GM18511 (cell line): ENCODE measurements around the gene FOXA1.

Source experiments
- ATAC-seq: cut with Tn5 transposase; IDR thresholded peaks from one replicate; pipeline ENCODE4 v1.9.1; 2021; ENCODE audit warnings: mild to moderate bottlenecking, moderate library complexity; ENCODE audit not compliant: unreplicated experiment

FOXA1 gene

GRCh38 chr14:37590428-37591139 lies 4.5 kb downstream of the FOXA1 start:
- ATAC-seq, result no peak

GRCh38 chr14:37589715-37590427 lies 5.2 kb downstream of the FOXA1 start:
- no peak for ATAC-seq

GRCh38 chr14:37588956-37589714 lies 5.9 kb downstream of the FOXA1 start:
- ATAC-seq, result no peak

GRCh38 chr14:37588667-37588955 lies 6.4 kb downstream of the FOXA1 start:
- ATAC-seq, result no peak

GRCh38 chr14:37587881-37588666 lies 7.0 kb downstream of the FOXA1 start:
- ATAC-seq, result no peak

DNA sequence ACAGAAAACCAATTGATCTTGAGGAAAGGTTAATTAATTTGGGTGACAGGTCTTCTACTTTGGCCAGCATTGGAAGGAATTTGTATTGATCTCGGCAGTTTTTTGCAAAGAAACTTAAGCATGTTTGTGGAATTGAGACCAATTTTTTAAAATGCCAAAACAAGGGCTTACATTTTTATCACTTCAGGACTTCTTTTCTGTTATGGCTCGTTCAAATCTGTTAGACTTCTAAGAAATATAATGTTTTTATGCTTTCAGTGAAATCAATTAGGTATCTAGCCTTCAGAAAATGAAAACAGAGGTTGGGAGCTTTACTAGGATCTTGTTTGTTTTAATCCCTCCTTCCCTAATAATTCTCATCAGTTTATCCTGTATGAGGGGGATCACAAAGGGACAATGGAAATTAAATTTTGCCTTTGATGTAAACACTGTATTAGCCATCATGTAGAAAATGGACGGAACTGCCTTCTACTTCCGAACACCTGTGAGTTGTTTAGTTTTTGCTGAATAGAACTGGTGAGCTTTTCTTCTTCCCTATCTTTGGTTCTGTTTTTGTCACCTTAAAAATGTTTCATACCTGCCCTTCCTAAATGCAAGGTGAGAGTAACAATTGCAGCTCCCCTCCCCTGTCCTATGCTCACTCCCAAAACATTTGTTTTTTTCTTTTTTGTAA lies 7.8 kb downstream of the FOXA1 start:
- no peak for ATAC-seq

GRCh38 chr14:37586797-37587130 lies 8.3 kb downstream of the FOXA1 start:
- ATAC-seq, result no peak

DNA sequence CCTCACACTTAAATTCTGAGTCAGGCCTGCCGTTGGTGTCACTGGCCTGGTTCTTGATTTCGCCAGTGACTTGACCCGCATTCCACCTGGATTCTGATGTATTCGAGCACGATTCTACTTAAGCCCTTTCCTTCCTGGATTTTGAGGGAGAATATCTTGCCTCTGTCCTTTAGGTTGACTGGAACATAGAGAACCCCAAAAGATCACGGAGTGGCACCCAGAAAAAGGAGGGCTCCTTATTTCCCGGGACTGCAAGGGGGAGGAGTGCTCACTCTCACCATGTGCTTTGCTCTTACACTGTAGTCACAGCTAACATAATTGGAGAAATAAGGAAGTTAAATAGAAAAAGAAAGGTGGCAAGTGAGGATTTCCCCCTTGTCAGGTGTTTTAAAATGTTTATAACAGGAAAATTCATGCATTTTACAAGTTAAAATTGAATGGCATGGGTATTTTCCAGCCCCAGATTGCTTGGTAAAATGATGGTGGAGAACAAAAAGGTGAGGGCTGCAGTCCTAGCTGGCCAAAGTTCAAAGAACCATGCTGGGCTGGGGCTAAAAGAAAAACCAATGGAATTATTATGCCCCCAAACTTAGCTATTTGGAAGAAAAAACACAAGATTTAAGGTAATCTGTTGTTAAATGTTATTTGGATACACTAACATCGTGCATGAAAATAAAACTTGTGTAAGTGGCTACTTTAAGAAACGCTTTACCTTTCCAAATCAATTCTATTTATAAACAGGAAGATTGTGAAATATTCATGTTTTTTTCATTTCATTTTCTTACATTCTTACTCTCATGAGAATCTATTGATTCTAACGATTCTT lies 8.9 kb downstream of the FOXA1 start:
- no peak for ATAC-seq

GRCh38 chr14:37585101-37585511 lies 9.9 kb downstream of the FOXA1 start:
- no peak for ATAC-seq

DNA sequence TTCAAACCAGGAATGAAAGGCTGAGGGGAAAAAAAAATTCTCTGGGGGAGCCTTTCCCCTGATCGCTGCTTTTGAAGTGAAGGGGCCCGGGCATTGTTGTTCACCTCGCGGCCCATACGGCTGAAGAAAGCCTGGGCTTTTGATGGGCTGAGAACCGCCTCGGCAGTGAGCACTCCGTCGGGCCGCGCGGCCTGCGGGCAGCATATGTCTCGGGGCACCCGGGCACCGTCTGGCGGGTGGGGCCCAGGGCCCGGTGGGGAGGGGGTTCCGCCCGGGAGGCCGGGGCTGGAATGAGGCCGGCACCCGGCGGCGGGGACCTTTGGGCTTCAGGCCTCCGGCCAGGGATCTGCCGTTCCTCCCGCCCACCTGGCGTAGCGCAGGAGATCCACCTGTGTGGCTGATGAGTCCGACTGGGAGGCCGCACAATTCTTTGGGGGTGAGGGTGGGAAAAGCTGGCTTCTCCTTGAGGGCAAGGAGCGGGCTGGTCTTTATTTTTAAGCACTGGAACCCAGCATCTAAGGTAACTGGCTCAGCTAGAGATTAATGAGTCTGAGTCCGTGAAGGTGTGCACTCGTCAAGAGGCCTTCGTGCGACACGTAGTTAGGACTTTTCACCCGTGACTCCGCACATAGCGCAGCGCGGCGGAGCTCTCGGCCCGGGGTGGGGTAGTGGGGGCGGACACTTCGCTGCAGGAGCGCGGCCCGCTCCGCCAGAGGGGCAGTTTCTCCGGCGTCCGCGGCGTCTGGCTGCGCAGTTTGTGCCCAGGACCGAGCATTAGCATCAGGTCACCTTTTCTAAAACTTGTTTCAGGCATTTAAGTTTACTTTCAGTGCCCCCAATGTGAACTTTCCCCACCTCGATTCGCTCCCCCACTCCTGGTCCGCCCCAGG lies 10.6 kb downstream of the FOXA1 start:
- no peak for ATAC-seq

DNA sequence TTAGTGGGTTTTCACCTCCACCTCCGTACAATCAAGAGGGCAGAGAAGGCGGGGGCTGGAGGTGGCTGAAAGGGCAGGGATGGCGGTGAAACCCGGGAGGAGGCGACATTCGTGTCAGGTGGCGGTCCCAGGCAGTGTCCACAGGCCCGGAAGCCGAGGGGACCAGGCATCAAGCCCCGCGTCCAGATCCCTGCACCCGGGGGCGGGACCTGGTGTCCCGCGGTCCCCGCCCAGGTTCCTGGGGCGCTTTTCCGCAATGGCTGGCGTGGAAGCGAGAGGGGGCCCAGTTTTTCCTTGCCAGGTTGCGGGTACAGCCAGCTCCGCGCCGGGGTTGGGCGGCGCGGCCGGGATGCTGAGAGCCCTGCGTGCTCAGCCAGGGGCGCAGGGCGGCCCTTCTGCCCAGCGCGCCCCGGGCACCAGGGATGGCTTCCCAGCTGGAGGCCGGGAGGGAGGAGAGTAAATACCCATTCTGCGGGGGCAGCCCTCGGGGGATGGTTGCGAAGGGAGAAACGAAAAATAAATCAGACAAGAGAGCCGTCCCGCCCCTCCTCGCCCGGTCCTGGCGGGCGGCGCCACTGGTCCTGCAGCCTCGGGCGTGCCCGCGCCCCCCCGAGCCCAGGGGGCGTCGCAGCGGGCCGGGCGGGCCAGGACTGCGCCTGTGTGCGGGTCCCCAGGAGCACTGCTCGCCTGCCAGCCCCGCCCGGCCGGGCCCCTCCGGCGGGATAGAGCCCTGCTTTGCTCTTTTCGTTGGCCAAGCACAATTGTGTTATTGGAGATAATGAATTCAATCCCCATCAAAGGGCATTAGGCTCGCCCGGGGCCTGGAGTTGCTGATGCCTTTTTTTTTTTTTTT lies 11.5 kb downstream of the FOXA1 start:
- no peak for ATAC-seq

DNA sequence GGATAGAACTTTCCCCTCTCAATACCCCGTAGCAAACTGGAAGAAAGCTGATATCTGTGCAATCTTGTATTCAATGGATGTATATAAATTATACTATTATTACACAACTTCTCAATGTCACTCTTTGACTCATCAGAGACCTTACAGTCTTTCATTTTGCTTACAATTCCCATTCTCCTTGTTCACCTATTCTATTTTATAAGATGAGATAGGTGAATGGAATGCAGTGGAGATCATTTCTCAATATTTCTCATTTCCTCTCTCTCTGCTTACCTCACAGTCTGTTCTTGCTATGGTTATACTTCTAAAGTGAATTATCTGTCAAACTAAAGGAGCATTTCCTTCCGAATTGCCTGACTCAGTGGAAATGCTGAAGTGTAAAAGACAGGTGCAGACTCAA lies 14.9 kb downstream of the FOXA1 start:
- no peak for ATAC-seq

- ATAC-seq, result no peak
These were observed 15.8 kb downstream of the FOXA1 start for GRCh38 chr14:37579274-37579673.

DNA sequence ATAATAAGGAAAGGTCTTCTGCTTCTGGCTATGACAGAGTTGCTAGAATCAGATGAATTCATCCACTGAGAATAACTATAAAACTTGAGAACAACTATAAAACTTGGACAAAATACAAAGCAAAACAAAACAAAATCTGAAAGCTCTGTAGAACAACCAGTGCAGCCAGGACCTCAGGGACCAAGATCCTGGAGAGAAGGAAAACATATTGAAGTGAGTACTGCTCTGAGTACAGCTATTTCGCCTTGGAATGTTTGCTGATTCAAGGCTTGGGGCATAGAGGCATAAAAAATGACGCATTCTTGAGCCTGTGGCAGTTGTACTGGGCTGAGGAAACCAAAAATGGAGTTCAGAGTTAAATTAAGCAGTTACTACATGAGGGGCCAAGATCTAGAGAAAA lies 21.7 kb downstream of the FOXA1 start:
- no peak for ATAC-seq

- no peak for ATAC-seq
These were observed 23.7 kb downstream of the FOXA1 start for GRCh38 chr14:37571391-37571790.

- no peak for ATAC-seq
These were observed 25.3 kb downstream of the FOXA1 start for GRCh38 chr14:37569729-37570128.

- ATAC-seq, result no peak
These were observed 28.2 kb downstream of the FOXA1 start for GRCh38 chr14:37566811-37567371.

GRCh38 chr14:37565550-37565949 lies 29.5 kb downstream of the FOXA1 start:
- no peak for ATAC-seq
